HG03175 (cell line): ENCODE measurements around the gene FUZ.
"Not testable (repeated sequence)": the region's sequence is repeated elsewhere in the genome, so short reads cannot be mapped to it uniquely, and the experiment has no call there.

Experiments used
- ATAC-seq: cut with Tn5 transposase; IDR thresholded peaks from one replicate; pipeline ENCODE4 v1.9.1; 2021; ENCODE audit warnings: mild to moderate bottlenecking, moderate library complexity; ENCODE audit not compliant: unreplicated experiment

FUZ gene

DNA sequence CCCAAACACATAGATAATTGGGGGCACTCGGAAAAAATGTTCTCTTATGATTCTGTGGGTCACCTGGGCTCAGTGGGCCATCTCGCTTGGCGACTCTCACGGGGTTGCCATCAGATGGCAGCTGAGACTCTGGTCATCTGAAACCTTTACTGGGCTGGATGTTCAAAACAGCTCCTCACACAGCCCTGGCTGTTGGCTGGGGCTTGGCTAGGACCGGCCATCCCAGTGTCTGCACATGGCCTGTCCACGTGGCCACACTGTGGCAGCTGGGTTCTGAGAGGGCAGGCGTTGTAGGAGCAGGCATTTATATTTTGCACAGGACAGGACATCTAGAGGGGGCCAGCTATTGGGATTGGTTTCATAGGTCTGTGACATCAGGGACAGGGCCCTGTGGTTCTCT lies 20.5 kb upstream of the FUZ start:
- ATAC-seq: no peak

DNA sequence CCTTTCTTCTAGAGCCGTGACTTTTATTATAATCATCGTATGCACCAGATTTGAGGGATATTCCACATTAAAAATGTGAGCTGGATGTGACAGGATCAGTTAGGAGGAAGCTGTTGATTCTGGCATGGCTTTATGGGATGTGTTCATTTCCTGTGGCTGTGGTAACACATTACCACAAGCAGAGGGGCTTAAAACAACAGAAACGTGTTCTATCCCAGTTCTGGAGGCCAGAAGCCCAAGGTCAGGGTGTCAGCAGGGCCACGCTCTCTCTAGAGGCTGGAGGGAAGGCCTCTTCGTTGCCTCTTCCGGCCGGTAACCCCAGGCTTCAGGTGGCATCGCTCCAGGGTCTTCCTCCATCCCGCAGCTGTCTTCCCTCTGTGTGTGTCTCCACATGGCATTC lies 19.5 kb upstream of the FUZ start:
- no peak for ATAC-seq

DNA sequence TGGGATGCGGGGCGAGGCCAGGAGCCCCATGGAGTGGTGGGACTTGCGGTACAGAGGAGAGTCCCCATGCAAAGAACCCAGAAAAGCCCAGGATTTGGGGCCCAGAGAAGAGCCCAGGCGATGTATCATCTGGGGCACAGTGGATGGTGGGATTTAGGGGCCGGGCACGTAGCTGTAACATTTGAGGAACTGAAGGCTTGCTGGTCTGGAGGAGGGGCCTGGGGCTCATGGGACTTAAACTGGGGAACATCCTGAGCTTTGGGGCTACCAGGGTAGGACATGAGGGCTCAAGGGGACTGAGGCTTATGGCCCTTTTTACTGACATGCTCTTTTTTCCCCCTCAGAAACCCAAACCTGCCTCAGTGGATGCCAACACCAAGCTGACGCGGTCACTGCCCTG lies 18.5 kb upstream of the FUZ start:
- no peak for ATAC-seq

DNA sequence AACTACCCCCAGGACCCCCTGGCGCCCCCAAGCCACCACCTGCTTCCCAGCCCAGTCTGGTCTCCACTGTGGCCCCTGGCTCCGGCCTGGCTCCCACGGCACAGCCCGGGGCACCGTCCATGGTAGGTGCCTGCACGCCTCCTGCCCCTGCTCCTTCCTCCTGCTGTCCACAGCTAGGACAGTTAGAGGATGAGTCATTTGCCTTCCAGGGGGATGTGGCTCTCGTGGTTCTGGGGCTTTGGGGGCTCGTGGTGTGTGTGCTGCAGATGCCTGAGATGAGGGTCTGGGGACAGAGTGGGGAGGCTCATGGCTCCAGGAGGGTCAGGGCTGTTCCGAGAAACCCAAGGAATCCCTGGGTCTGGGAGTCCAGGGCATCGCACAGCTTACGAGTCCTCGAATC lies 17.7 kb upstream of the FUZ start:
- ATAC-seq: no peak

DNA sequence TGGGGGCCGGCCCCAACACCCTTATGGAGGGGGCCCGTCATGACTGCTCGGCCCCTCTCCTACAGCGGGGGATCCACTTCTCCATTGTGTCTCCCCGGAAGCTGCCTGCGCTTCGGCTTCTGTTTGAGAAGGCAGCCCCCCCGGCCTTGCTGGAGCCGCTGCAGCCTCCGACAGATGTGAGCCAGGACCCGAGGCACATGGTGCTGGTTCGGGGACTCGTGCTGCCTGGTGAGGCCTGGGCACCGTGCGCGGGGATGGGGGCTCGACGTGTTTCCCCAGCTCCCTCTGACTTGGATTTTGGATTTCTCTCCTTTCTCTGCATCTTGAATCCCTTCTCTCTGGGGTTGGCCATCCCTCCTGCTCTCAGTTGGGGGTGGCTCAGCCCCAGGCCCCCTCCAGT lies 16.6 kb upstream of the FUZ start:
- ATAC-seq: no peak

DNA sequence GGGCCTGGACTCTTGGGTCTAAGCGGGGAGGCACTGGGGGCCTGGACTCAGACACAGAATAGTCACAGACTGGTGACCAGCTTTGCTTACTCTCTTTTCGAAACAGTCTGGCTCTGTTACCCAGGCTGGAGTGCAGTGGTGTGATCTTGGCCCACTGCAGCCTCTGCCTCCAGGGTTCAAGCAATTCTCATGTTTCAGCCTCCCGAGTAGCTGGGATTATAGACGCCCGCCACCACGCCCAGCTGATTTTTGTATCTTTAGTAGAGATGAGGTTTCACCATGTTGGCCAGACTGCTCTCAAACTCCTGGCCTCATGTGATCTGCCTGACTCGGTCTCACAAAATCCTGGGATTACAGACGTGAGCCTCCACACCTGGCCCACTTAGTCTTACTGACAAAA lies 16.1 kb upstream of the FUZ start:
- ATAC-seq: no peak

DNA sequence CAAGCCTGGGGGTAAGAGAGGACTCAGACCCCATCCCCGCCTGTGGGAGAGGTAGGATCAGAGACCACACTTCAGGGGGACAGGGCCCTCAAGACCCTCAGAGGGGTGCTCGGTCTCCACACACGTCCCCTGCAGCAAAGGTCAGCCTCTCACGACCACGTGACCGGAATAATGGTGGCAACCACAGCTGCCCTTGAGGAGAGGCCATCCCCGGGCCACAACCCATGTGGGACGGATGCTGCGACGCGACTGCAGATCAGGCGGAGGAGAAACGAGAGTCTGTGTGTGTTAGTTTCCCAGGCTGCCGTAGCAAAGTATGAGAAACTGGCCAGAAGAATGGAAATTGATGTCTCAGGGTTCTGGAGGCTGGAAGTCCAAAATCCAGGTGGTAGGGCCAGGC lies 13.9 kb upstream of the FUZ start:
- no peak for ATAC-seq

DNA sequence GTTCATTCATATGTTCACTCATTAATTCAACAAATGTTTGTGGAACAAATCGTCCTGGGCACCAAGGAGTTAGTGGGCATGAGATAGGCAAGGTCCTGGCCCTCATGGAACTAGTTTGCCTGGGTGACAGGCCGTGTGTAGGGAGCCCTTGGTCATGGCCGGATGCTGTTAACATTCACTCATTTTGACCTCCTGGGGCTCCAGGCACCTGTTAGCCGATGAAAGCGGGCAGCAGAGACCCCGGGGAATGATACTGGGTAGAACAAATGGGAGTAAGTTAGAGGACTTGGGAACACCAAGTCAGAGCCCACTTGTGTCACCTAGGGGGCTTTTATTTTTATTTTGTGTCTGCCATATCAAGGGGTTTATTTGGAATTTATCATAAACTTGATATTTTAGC lies 11.6 kb upstream of the FUZ start:
- ATAC-seq: no peak

DNA sequence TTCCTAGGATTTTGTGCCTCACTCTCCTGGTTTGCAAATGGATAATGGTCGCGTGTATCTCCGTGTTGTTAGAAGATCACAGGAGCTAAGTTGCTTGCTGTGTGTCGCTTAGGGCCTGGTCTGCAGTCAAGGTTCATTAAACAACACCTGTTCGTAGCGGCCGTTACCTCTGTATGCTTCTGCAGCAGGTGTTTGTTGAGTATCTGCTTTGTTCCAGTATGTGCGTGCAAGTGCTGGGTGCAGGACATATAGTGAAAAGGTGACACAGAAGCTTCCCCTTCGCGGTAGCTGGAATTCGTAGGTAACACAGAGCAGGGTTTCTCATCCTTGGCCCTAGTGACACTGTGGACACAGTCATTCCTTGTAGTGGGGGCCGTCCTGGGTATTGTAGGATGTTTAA lies 10.4 kb upstream of the FUZ start:
- ATAC-seq: no peak

DNA sequence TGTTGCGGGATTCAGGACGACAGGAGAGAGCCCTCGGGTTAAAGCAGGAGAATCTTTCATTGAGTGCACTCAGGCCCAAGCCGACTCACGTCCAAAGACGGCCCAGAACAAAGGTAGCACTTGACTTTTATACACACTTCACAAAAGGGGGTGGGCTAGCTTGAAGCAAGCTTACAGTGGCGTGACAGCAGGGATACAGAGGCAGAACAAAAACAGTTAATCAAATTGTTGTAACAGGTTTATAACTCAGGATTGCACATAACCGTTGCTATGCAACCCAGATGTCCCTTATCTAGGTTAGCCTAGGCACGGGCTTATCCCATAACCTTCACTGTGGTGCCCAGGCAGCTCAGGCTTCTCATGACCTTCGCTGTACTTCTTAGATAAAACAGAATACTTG lies 7.0 kb upstream of the FUZ start:
- no peak for ATAC-seq

DNA sequence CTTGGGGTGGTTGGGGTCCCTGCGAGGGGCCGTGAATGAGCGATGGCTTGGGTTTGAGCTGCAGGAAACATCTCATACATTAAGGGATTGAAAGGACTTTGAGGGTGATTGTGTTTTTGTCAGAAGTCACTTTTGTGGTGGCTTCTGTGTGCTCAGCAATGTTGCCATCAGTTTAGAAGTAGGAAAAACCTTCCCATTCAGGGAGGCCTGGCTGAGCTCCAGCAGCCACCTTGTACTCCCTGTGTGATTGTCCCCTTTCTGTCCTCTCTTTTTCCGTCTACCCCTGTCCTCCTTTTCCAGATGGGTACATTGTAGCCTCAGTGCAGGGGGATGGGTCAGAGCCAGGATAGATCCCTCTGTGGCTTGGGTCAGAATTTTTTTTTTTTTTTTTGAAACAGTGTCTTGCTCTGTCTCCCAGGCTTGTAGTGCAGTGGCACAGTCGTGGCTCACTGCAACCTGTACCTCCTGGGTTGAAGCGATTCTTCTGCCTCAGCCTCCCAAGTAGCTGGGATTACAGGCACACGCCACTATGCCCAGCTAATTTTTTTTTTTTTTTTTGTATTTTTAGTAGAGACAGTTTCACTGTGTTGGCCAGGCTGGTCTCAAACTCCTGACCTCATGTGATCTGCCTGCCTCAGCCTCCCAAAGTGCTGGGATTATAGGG lies 6.5 kb upstream of the FUZ start:
- ATAC-seq: not testable (repeated sequence)

DNA sequence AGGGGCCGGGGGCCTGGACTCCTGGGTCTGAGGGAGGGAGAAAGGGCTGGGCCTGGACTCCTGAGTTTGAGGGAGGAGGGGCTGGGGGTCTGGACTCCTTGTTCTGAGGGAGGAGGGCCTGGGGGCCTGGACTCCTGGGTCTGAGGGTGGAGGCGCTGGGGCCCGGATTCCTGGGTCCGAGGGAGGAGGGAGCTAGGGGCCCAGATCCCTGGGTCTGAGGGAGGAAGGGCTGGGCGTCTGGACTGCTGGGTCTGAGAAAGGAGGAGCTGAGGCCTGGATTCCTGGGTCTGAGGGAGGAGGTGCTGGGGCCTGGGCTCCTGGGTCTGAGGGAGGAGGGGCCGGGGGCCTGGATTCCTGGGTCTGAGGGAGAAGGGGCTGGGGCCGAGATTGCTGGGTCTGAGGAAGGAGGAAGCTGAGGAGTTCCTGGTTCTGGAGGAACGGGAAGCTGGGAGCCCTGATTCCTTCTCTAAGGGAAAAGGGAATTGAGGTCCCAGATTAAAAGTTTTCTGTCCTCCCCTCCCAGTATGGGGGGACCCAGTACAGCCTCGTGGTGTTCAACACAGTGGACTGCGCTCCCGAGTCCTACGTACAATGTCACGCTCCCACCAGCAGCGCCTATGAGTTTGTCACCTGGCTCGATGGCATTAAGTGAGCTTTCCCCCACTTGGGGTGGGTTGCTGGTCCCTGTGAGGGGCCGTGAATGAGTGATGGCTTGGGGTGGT lies 5.7 kb upstream of the FUZ start:
- ATAC-seq: no peak

DNA sequence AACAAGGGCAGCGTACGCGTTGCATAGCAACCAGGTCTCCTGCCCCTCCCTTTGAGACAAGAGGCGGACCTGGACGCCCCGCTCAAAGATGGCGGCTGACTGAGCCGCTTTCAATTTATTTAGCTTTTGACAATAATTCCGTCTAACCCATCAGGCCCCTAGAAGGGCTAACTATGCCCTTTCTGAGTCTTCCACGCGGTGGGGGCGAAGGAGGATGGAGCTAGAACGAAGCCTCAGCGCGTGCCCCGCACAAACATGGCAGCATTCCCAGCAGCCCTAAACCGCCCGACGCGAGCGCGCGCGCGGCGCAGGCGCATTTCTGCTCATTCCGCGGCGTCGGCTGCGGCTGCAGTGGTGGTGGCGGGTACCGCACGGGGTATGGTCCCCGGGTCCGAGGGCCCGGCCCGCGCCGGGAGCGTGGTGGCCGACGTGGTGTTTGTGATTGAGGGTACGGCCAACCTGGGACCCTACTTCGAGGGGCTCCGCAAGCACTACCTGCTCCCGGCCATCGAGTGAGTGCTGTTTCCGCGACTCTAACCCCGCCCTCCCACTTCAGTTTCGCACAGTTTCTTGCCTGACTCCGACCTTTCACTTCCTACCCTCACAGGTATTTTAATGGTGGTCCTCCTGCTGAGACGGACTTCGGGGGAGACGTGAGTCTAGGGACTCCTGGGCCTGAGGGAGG lies 5.0 kb upstream of the FUZ start, which contains the start of gene MED25:
Gene MED25 (plus strand): TSS at position 326 of the 685 bp plus-strand sequence. CDS start 53 bp downstream, at position 379.
- peak; percentile 63 for ATAC-seq

DNA sequence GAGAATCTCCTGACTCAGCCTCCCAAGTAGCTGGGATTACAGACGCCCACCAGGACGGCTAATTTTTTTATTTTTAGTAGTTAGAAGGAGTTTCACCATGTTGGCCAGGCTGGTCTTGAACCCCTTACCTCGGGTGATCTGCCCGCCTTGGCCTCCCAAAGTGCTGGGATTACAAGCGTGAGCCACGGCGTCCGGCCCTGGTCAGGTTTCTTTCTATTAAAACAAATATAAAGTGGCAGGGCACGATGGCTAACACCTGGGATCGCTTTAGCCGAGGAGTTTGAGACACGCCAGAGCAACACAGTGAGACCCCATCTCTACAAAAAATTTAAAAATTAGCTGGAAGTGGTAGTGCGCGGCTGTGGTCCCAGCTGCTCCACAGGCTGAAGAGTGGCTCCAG lies 3.5 kb upstream of the FUZ start:
- ATAC-seq: no peak

DNA sequence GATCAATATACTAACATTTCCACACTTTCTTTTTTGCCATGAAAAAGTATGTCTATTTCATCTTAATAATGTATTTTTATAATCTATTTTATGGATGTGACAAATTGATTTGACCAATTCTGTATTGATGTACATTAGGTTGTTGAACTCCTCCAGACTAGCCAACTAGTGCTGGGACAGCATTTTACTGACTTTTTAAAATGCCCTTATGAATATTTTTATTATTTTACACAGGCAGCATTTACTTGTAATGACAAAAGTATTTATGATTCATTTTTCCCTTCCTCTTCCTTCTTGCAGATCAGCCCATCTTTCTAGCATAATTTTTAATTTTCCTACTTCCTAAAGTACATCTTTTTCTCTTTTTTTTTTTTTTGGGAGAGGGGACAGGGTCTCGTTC lies 918 bp upstream of the FUZ start:
- no peak for ATAC-seq

DNA sequence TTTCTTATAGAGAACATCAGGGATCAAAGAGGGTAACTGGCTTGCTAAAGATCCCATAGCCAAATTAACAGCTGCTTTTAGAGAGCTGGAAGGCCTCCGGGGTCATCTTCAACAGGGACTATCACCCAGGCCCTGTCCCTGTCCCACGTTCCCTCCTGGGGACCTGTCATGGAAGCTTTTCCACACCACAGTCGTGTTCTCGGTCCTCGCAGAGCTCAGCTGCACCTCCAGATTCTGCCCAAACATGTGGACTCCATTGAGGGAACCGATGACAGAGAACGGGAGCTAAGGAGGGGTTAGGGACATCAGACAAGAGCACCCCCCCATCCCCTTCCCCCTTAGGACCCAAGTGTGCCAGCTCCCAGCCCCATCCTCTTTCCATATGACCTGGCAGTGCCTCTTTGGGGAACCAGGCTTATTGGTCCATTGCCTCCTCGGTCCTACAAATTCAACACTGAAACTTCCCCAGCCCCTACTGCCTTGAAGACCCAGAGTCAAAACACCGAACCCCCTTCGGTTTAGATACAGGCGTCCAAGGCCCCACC lies 568 bp downstream of the FUZ start:
- ATAC-seq: no peak

DNA sequence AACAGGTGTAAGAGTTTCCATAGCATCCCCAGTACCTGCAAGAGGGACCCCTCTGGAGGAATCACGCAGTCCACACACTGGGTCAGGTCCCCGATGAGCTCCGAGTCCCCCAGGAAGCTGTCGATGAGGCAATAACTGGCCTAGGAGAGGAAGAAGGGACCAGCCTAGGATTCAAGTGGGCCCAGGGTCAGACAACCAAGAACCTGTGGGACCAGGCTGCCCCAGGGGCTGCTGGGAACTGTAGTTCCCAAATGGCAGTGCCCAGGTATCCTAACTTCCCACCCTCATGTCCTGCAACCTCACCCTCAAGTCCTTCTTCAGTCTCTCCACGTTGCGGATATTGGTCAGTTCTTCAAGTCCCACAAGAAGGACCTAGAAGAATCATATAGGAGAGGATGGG lies 1.8 kb downstream of the FUZ start:
- no peak for ATAC-seq

DNA sequence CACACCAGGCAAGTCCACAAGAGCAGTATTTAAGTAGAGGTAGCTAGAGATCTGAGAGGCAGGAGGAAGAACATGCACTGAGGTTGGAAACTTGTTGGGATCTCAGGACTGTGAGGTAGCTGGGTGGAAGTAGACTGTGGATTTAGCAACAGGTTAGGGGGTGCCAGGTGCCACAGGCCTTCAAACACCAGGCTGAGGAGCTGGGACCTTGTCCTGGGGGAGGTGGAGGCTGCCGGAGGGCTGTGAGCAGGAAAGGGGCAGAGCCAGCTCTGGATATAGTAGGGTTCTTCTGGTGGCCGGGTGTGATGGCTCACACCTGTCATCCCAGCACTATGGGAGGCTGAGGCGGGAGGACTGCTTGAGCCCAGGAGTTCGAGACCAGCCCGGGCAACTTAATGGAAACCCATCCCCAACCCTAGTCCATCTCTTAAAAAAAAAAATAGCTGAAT lies 3.1 kb downstream of the FUZ start:
- no peak for ATAC-seq

DNA sequence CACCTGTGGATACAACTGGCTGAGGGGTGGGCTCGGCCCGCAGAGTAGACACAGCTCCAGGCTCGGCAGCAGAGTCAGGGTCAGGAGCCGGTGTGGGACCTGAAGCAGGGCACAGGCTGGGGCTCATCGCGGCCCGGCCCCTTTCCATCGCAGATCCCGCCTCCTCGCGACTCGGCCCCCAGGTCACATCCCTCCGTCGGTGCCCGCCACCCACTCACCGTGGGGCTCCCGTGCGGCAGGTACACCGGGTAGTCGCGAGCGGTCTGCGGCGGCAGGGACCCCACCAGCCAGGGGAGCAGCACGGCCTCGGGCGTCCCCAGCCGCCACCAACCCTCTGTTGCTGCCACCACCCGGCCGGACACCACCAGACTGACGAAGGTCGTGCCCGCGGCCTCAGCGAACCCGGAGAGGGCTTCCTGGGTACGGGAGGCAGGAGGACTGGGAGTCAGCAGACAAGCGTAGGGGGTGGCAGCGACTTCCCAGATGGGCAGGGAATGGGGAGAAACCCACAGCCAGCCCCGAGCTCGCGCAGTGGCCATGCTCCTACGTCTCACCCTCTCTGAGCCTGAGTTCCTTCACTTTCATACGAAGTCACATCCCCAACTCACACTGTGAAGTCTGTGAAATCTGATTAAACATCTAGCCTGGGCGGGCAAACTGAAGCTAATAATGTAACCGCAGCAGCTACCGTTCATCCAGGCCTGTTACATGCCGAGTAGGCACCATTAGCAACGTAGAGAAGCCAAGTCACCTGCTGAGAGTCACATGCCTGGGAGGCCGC lies 3.7 kb downstream of the FUZ start:
- no peak for ATAC-seq

DNA sequence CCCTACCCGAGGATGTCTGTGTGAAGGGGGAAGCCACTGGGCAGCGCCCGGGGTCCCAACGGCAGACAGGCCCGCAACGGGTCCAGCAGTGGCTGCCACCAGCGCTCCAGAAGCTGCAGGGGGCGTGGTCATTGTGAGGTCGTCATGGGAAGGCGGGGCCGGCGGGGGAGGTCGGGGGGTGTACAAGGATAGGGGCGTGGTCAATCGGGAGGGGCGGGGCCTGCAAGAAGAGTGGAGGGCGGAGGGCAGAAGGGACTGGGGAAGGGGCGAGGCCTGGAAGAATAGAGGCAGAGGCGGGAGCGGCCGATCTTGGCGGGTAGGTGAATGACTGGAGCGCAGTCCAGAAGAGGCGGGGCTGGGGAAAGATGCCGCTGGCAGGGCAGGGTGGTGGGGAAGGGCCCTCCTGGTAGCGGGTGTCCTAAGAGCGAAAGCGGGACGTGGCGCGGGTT lies 4.4 kb downstream of the FUZ start:
- ATAC-seq: no peak
